H1 (cell line): Measurements from ENCODE around the gene DRD2. TPM values are rescaled to one million over a fixed set of nuclear protein-coding genes. Genes with fewer than 3 reads are reported as not detected.

Source experiments
- CTCF ChIA-PET: fragments of 300-600 bp; sonication (Branson Sonifier 250); formaldehyde crosslinking; loops from one replicate; lab custom pipeline; 2021; ENCODE audit not compliant: partially characterized antibody; lab: Charles Lee
- POLR2A ChIA-PET: fragments of 300-600 bp; sonication (Branson Sonifier 250); formaldehyde crosslinking; loops from one replicate; lab custom pipeline; 2021; ENCODE audit warnings: inconsistent platforms; ENCODE audit not compliant: partially characterized antibody; lab: Charles Lee
- DNase-seq, 2 experiments: peaks; one replicate each; pipeline versions ENCODE4 v3.0.0 to v3.0.0-alpha.2; 2010 to 2022; ENCODE audit warnings: low spot score in 2 of 2, low read depth in 1 of 2, mixed read lengths in 1 of 2
- FAIRE-seq: peaks from 2 replicates; lab custom pipeline; 2011; peaks lifted over from hg19 to GRCh38; lab: Jason Lieb, UNC
- H2AFZ ChIP-seq: 2 replicates; pipeline ENCODE4 v1.8.1; 2012; ENCODE audit warnings: low read length, inconsistent platforms
- H2AK5ac ChIP-seq: 2 replicates; pipeline ENCODE4 v1.6.1; 2013; ENCODE audit warnings: low read depth, low read length
- H2BK120ac ChIP-seq: replicated peaks from 2 replicates; pipeline ENCODE3; 2013; ENCODE audit warnings: low read depth, low read length, inconsistent platforms
- H2BK12ac ChIP-seq: 2 replicates; pipeline ENCODE4 v1.6.1; 2013; ENCODE audit warnings: low read depth, low read length
- H2BK15ac ChIP-seq: 2 replicates; pipeline ENCODE4 v1.6.1; 2013; ENCODE audit warnings: low read length
- H2BK20ac ChIP-seq: 2 replicates; pipeline ENCODE4 v1.6.1; 2013; ENCODE audit warnings: low read length
- H2BK5ac ChIP-seq: 2 replicates; pipeline ENCODE4 v1.6.1; 2013; ENCODE audit warnings: low read depth, low read length
- H3K14ac ChIP-seq: 2 replicates; pipeline ENCODE4 v1.6.1; 2013; ENCODE audit warnings: inconsistent platforms; ENCODE audit not compliant: insufficient read length
- H3K18ac ChIP-seq: 2 replicates; pipeline ENCODE4 v1.6.1; 2013; ENCODE audit warnings: low read length; ENCODE audit errors: extremely low read depth
- H3K23ac ChIP-seq: 2 replicates; pipeline ENCODE4 v1.6.1; 2013; ENCODE audit warnings: inconsistent platforms; ENCODE audit not compliant: insufficient read length
- H3K23me2 ChIP-seq: 2 replicates; pipeline ENCODE4 v1.6.1; 2013; ENCODE audit warnings: low read depth, low read length
- H3K27ac ChIP-seq: 2 replicates; pipeline ENCODE4 v1.6.1; 2011; ENCODE audit warnings: low read depth, low read length, inconsistent platforms
- H3K27me3 ChIP-seq, 4 experiments: replicated peaks in 1 of 4; 1 replicate in 1 of 4; 2 replicates in 3 of 4; pipeline versions ENCODE4 v1.6.1 to v1.8.1; 2011 to 2013; ENCODE audit warnings: low read length in 3 of 4, mild to moderate bottlenecking in 3 of 4, inconsistent platforms in 2 of 4, mixed read lengths in 2 of 4, moderate library complexity in 1 of 4; ENCODE audit not compliant: control insufficient read depth in 3 of 4, insufficient read depth in 3 of 4; ENCODE audit errors: extremely low read depth in 1 of 4
- H3K36me3 ChIP-seq, 4 experiments: 2 replicates each; pipeline versions ENCODE4 v1.6.1 to v1.8.1; 2011 to 2013; ENCODE audit warnings: mild to moderate bottlenecking in 4 of 4, low read length in 3 of 4, moderate library complexity in 2 of 4, control low read depth in 1 of 4, inconsistent platforms in 1 of 4; ENCODE audit not compliant: insufficient read depth in 4 of 4, control insufficient read depth in 2 of 4
- H3K4ac ChIP-seq: replicated peaks from 2 replicates; pipeline ENCODE3; 2013; ENCODE audit warnings: low read length, low read depth, mixed read lengths, inconsistent platforms; ENCODE audit not compliant: insufficient read length
- H3K4me1 ChIP-seq, 4 experiments: replicated peaks in 1 of 4; 1 replicate in 1 of 4; 2 replicates in 3 of 4; pipeline versions ENCODE4 v1.6.1 to v1.8.1; 2011 to 2013; ENCODE audit warnings: low read length in 3 of 4, inconsistent platforms in 2 of 4, mixed read lengths in 1 of 4; ENCODE audit not compliant: insufficient read depth in 4 of 4, control insufficient read depth in 3 of 4
- H3K4me2 ChIP-seq, 2 experiments: 2 replicates each; pipeline versions ENCODE4 v1.6.1 to v1.8.1; 2011 to 2013; ENCODE audit warnings: low read depth in 2 of 2, low read length in 2 of 2, control low read depth in 1 of 2, inconsistent platforms in 1 of 2, mild to moderate bottlenecking in 1 of 2; ENCODE audit not compliant: insufficient read depth in 1 of 2
- H3K4me3 ChIP-seq, 4 experiments: fragments of 200-600, 300-600 bp in 1 of 4; sonication (generic), shearing (Covaris generic), sonication (Bioruptor Twin) in 1 of 4; 2 replicates each; pipeline versions ENCODE4 v1.5.1 to v1.8.1; 2011 to 2016; ENCODE audit warnings: low read length in 4 of 4, low read depth in 3 of 4, control low read depth in 2 of 4, inconsistent platforms in 2 of 4, mild to moderate bottlenecking in 2 of 4, mixed read lengths in 1 of 4, moderate library complexity in 1 of 4; ENCODE audit not compliant: insufficient read depth in 2 of 4; ENCODE audit errors: extremely low read depth in 1 of 4
- H3K56ac ChIP-seq: replicated peaks from 2 replicates; pipeline ENCODE3; 2013; ENCODE audit warnings: low read depth, mild to moderate bottlenecking, mixed read lengths, low read length, inconsistent platforms; ENCODE audit not compliant: insufficient read length
- H3K79me1 ChIP-seq: 2 replicates; pipeline ENCODE4 v1.6.1; 2013; ENCODE audit warnings: low read depth, low read length, control low read depth
- H3K79me2 ChIP-seq, 2 experiments: 2 replicates each; pipeline versions ENCODE4 v1.6.1 to v1.8.1; 2012 to 2013; ENCODE audit warnings: low read length in 2 of 2, mild to moderate bottlenecking in 2 of 2, inconsistent platforms in 1 of 2; ENCODE audit not compliant: insufficient read depth in 2 of 2, control insufficient read depth in 1 of 2
- H3K9ac ChIP-seq, 4 experiments: replicated peaks in 1 of 4; 1 replicate in 1 of 4; 2 replicates in 3 of 4; pipeline versions ENCODE4 v1.6.1 to v1.8.1; 2011 to 2013; ENCODE audit warnings: low read depth in 3 of 4, low read length in 3 of 4, control low read depth in 2 of 4, mild to moderate bottlenecking in 2 of 4, moderate library complexity in 2 of 4, inconsistent platforms in 1 of 4; ENCODE audit errors: extremely low read depth in 1 of 4
- H3K9me3 ChIP-seq, 2 experiments: 2 replicates each; pipeline versions ENCODE4 v1.6.1 to v1.8.1; 2012 to 2013; ENCODE audit warnings: mild to moderate bottlenecking in 2 of 2, moderate library complexity in 2 of 2, control low read depth in 1 of 2, inconsistent platforms in 1 of 2, low read depth in 1 of 2, low read length in 1 of 2, mixed read lengths in 1 of 2; ENCODE audit not compliant: insufficient read depth in 2 of 2
- H4K20me1 ChIP-seq, 2 experiments: replicated peaks in 1 of 2; 2 replicates each; pipeline versions ENCODE3 to v1.8.1; 2011 to 2013; ENCODE audit warnings: inconsistent platforms in 2 of 2, low read length in 2 of 2, mild to moderate bottlenecking in 1 of 2; ENCODE audit not compliant: insufficient read depth in 2 of 2, control insufficient read depth in 1 of 2
- H4K5ac ChIP-seq: 2 replicates; pipeline ENCODE4 v1.6.1; 2013; ENCODE audit warnings: low read length, low read depth, mixed read lengths, inconsistent platforms; ENCODE audit not compliant: insufficient read length
- H4K8ac ChIP-seq: 2 replicates; pipeline ENCODE4 v1.8.0; 2013; ENCODE audit warnings: mild to moderate bottlenecking, moderate library complexity, low read length, inconsistent platforms; ENCODE audit not compliant: insufficient read depth; ENCODE audit errors: extremely low read depth
- H4K91ac ChIP-seq: replicated peaks from 2 replicates; pipeline ENCODE3; 2013; ENCODE audit warnings: low read length, mixed read lengths, inconsistent platforms; ENCODE audit not compliant: insufficient read length
- NRF1 ChIP-seq: IDR thresholded peaks from 2 replicates; pipeline ENCODE4 v1.6.1; 2011; ENCODE audit warnings: mild to moderate bottlenecking, low read depth, low read length, improper control_type of control experiment
- RAD21 ChIP-seq, 2 experiments: IDR thresholded peaks in 1 of 2; conservative IDR thresholded peaks in 1 of 2; 2 replicates each; pipeline ENCODE4 v1.6.1; 2011; ENCODE audit warnings: low read depth in 2 of 2, low read length in 2 of 2, improper control_type of control experiment in 1 of 2, inconsistent platforms in 1 of 2, mild to moderate bottlenecking in 1 of 2, moderate library complexity in 1 of 2
- WGBS, 2 experiments: shearing (Covaris generic) in 1 of 2; methylation state at CpG; one replicate each; pipeline versions ENCODE4 v1.1.6 to v1.1.7; 2013 to 2015; ENCODE audit warnings: low lambda C conversion rate in 2 of 2, mixed read lengths in 2 of 2, inconsistent platforms in 1 of 2, low coverage in 1 of 2, missing lambda C conversion rate in 1 of 2; ENCODE audit not compliant: insufficient replicate concordance in 2 of 2, insufficient coverage in 1 of 2, insufficient read length in 1 of 2; ENCODE audit errors: extremely low coverage in 1 of 2, missing lambda C conversion rate in 1 of 2; 5-methylcytosine and 5-hydroxymethylcytosine counted together
- polyA plus RNA-seq, 7 experiments: library from polyadenylated mRNA; depleted of rRNA in 3 of 7; stranded (reverse) in 5 of 7; unstranded in 2 of 7; fragments of >200 nt in 5 of 7; fragments of 200-250 nt in 2 of 7; gene quantifications; 1 replicate in 5 of 7; 2 replicates in 1 of 7; 4 replicates in 1 of 7; pipeline versions ENCODE4 v1.2.1 to v1.2.3, GENCODE V29; 2011 to 2013; ENCODE audit warnings: missing spikeins in 2 of 7, mixed read lengths in 2 of 7
- total RNA-seq: library from RNA; stranded (reverse); fragmentation: NEBNext Ultra II Directional; extraction: Animal tissue kit (Norgen Biotek cat#: 25700); gene quantifications from 2 replicates; pipeline ENCODE4 v1.2.1, GENCODE V29; 2021

DRD2 gene
- total and polyA plus RNA-seq, 2 of the 8 experiments (the other 6 are each of a cell fraction or from before 2014, with no cell fraction given), result 0.26 to 0.41 TPM

GRCh38 chr11:113470233-113470632 lies 5.0 kb downstream of the DRD2 start:
- Histone ChIP-seq H3K9ac (no peak overlapping the region), H2AFZ (no peak overlapping the region), H3K4me2 (no peak overlapping the region), H3K23me2 (peaks cover 7% of the 10 kb centered on the region; the same call in 1 of the 2 replicates), H3K9me3 (no peaks in the 10 kb centered on the region), H2BK20ac (no peak overlapping the region), H3K79me1 (no peaks in the 10 kb centered on the region), H4K91ac (no peak overlapping the region), H2BK5ac (no peak overlapping the region), H3K23ac (no peak overlapping the region), H2BK15ac (no peak overlapping the region), H3K27me3 (peaks cover 3 to 10% (median 8%) of the 10 kb centered on the region in 4 experiments), H3K14ac (no peak overlapping the region), H4K5ac (no peak overlapping the region), H3K36me3 (no peaks in the 10 kb centered on the region), H3K27ac (no peak overlapping the region), H3K4ac (no peak overlapping the region), H4K20me1 (peaks cover 3 to 5% of the 10 kb centered on the region in 2 experiments), H3K18ac (no peak overlapping the region), H3K56ac (no peak overlapping the region), H2BK12ac (no peak overlapping the region), H3K79me2 (no peaks in the 10 kb centered on the region), H4K8ac (no peak overlapping the region), H3K4me1 (peaks cover 0 to 8% (median 2%) of the 10 kb centered on the region in 4 experiments; a peak in 6 of 7 replicates), H3K4me3 (no peak overlapping the region), H2AK5ac (no peak overlapping the region), H2BK120ac (no peak overlapping the region)
- TF ChIP-seq RAD21 (IDR thresholded peaks at IDR 0.05 in 1 of 2, conservative IDR thresholded peaks at IDR 0.05 in 1 of 2; ENCODE audit: low read depth in 2 of 2, low read length in 2 of 2) (peak in 1 of 2 experiments; percentile 11; a peak in 1 of 4 replicates), NRF1 (no peak)
- WGBS, 2 experiments, result 77% methylated on average over 5 of the region's 5 CpGs; no CpG with 5 or more reads in 1 of the 2 experiments
- CTCF ChIA-PET, result interaction anchor here (1.3 to 1.7 kb wide), 3 partner anchors 10 to 70 kb away, joined by 3 to 5 read pairs (median 3); no protein-coding TSS in a partner anchor
- no peak for DNase-seq
- no peak for FAIRE-seq
- POLR2A ChIA-PET, result no interaction called here
